Osteoblast (primary cell): Measurements from ENCODE around the gene PRG3. TPM values are rescaled to one million over a fixed set of nuclear protein-coding genes. Genes with fewer than 3 reads are reported as not detected.

Experiments
- DNase-seq: peaks from one replicate; pipeline ENCODE4 v3.0.0; 2011; ENCODE audit warnings: low spot score, mixed read lengths; ENCODE audit not compliant: insufficient read length; ENCODE audit errors: missing footprints
- H2AFZ ChIP-seq: 2 replicates; pipeline ENCODE4 v1.6.0; 2011; ENCODE audit warnings: mild to moderate bottlenecking, low read length
- H3K27ac ChIP-seq: 2 replicates; pipeline ENCODE4 v1.5.1; 2011; ENCODE audit warnings: mild to moderate bottlenecking, low read depth, low read length, moderate library complexity
- H3K27me3 ChIP-seq: 2 replicates; pipeline ENCODE4 v1.6.0; 2012; ENCODE audit warnings: mild to moderate bottlenecking, control low read depth, inconsistent platforms, low read length, moderate library complexity; ENCODE audit not compliant: insufficient read depth
- H3K36me3 ChIP-seq: 2 replicates; pipeline ENCODE4 v1.5.1; 2011; ENCODE audit warnings: mild to moderate bottlenecking, low read length, control low read depth, moderate library complexity; ENCODE audit not compliant: insufficient read depth
- H3K4me1 ChIP-seq: 2 replicates; pipeline ENCODE4 v1.5.1; 2011; ENCODE audit warnings: mild to moderate bottlenecking, low read length, control low read depth, moderate library complexity; ENCODE audit not compliant: insufficient read depth
- H3K4me2 ChIP-seq: 2 replicates; pipeline ENCODE4 v1.6.0; 2011; ENCODE audit warnings: mild to moderate bottlenecking, low read length; ENCODE audit not compliant: insufficient read depth
- H3K4me3 ChIP-seq: fragments of 200-600 bp; sonication (generic); 3 replicates; pipeline ENCODE4 v1.5.1; 2012; ENCODE audit warnings: mild to moderate bottlenecking, low read length, inconsistent platforms; ENCODE audit not compliant: insufficient read depth
- H3K79me2 ChIP-seq: 2 replicates; pipeline ENCODE4 v1.6.0; 2012; ENCODE audit warnings: mild to moderate bottlenecking, low read length, control low read depth, inconsistent platforms; ENCODE audit not compliant: insufficient read depth
- H3K9me3 ChIP-seq: 2 replicates; pipeline ENCODE4 v1.5.1; 2011; ENCODE audit warnings: low read depth, low read length, control low read depth
- H4K20me1 ChIP-seq: 2 replicates; pipeline ENCODE4 v1.6.0; 2012; ENCODE audit warnings: mild to moderate bottlenecking, low read length, control low read depth; ENCODE audit not compliant: insufficient read depth
- CTCF ChIP-seq: IDR thresholded peaks from 2 replicates; pipeline ENCODE4 v1.5.1; 2011; ENCODE audit warnings: mild to moderate bottlenecking, low read depth, low read length, moderate library complexity; ENCODE audit errors: extremely low read depth
- total RNA-seq: library from RNA; depleted of rRNA; stranded (reverse); fragments of >200 nt; gene quantifications from 2 replicates; pipeline ENCODE4 v1.2.3, GENCODE V29; 2012

PRG3 gene
- total RNA-seq, 1 donor = not detected

GRCh38 chr11:57409321-57410100, 28.6 kb upstream of the PRG3 start:
- no peak for DNase-seq
- Histone ChIP-seq H3K4me3 (no peak overlapping the region), H3K27ac (peak overlapping the region; percentile 31), H3K9me3 (no peaks in the 10 kb centered on the region), H3K27me3 (no peaks in the 10 kb centered on the region), H2AFZ (no peak overlapping the region), H3K36me3 (peaks cover 55% of the 10 kb centered on the region), H3K4me2 (no peak overlapping the region), H3K4me1 (peaks cover 8% of the 10 kb centered on the region), H4K20me1 (peaks cover 4% of the 10 kb centered on the region), H3K79me2 (peaks cover 4% of the 10 kb centered on the region)
- no peak for TF ChIP-seq CTCF

- peaks cover 4% of the 10 kb centered on the region for H4K20me1 ChIP-seq
- peaks cover 48% of the 10 kb centered on the region for H3K36me3 ChIP-seq
- TF ChIP-seq CTCF = no peak
- no peaks in the 10 kb centered on the region for H3K27me3 ChIP-seq
- no peak overlapping the region for H3K4me3 ChIP-seq
- peaks cover 8% of the 10 kb centered on the region for H3K4me1 ChIP-seq
- no peak overlapping the region for H2AFZ ChIP-seq
- no peak overlapping the region for H3K27ac ChIP-seq
- peaks cover 3% of the 10 kb centered on the region for H3K79me2 ChIP-seq
- no peaks in the 10 kb centered on the region for H3K9me3 ChIP-seq
- DNase-seq = no peak
- H3K4me2 ChIP-seq = no peak overlapping the region
Measured at GRCh38 chr11:57408771-57409170, 27.8 kb upstream of the PRG3 start.

- no peak for DNase-seq
- Histone ChIP-seq H3K36me3 (peaks cover 41% of the 10 kb centered on the region), H2AFZ (no peak overlapping the region), H4K20me1 (no peaks in the 10 kb centered on the region), H3K27me3 (no peaks in the 10 kb centered on the region), H3K4me3 (no peak overlapping the region), H3K27ac (no peak overlapping the region), H3K79me2 (no peaks in the 10 kb centered on the region), H3K4me1 (peaks cover 8% of the 10 kb centered on the region), H3K9me3 (no peaks in the 10 kb centered on the region), H3K4me2 (no peak overlapping the region)
- TF ChIP-seq CTCF = no peak
Measured at GRCh38 chr11:57407941-57408475, 27.1 kb upstream of the PRG3 start.

- H3K4me2 ChIP-seq = no peak overlapping the region
Measured at GRCh38 chr11:57407010-57407920, 26.3 kb upstream of the PRG3 start.

More at GRCh38 chr11:57407010-57407920, 26.3 kb upstream of the PRG3 start:
- Histone ChIP-seq H3K27ac (no peak overlapping the region), H3K9me3 (no peaks in the 10 kb centered on the region), H3K4me3 (no peak overlapping the region), H3K4me1 (peaks cover 8% of the 10 kb centered on the region), H3K79me2 (no peaks in the 10 kb centered on the region), H3K27me3 (no peaks in the 10 kb centered on the region), H4K20me1 (no peaks in the 10 kb centered on the region), H2AFZ (no peak overlapping the region), H3K36me3 (peaks cover 38% of the 10 kb centered on the region)
- no peak for DNase-seq
- no peak for TF ChIP-seq CTCF
